Stomach (tissue), 9 donors: ENCODE results near the gene ARHGAP26. TPM values are rescaled to one million over a fixed set of nuclear protein-coding genes. Genes with fewer than 3 reads are reported as not detected.

Experiments used
- DNase-seq, 2 donors: peaks; one replicate each; pipeline versions ENCODE4 v3.0.0 to v3.0.0-alpha.2; 2013 to 2019
- H3K27ac ChIP-seq, 5 donors: fragments of 200-600 bp in 4 of 5; sonication (generic) in 4 of 5; one replicate each; pipeline ENCODE4 v1.5.1; 2013 to 2019; ENCODE audit warnings: mild to moderate bottlenecking in 1 of 5, moderate library complexity in 1 of 5
- H3K27me3 ChIP-seq, 3 donors: fragments of 200-600 bp; sonication (generic); one replicate each; pipeline ENCODE4 v1.5.1; 2017 to 2019; ENCODE audit warnings: mixed run types in 1 of 3
- H3K36me3 ChIP-seq, 4 donors: fragments of 200-600 bp; sonication (generic); 1 replicate in 3 of 4; 2 replicates in 1 of 4; pipeline ENCODE4 v1.5.1; 2016 to 2019
- H3K4me1 ChIP-seq, 4 donors: fragments of 200-600 bp; sonication (generic); one replicate each; pipeline ENCODE4 v1.5.1; 2016 to 2019
- H3K4me3 ChIP-seq, 4 donors: fragments of 200-600 bp; sonication (generic) in 3 of 4; one replicate each; pipeline ENCODE4 v1.5.1; 2016 to 2019; ENCODE audit warnings: mild to moderate bottlenecking in 1 of 4
- H3K9me3 ChIP-seq, 4 donors: fragments of 200-600 bp; sonication (generic); one replicate each; pipeline ENCODE4 v1.5.1; 2016 to 2019
- CTCF ChIP-seq, 7 experiments: fragments of 450-650 bp in 4 of 7; fragments of 200-600 bp in 3 of 7; sonication (generic) in 3 of 7; IDR thresholded peaks; one replicate each; pipeline ENCODE4 v1.5.1; 2016 to 2019; ENCODE audit warnings: antibody characterized with exemption in 7 of 7, control low read depth in 2 of 7, mild to moderate bottlenecking in 1 of 7
- EP300 ChIP-seq: sonication (generic); formaldehyde crosslinking; IDR thresholded peaks from one replicate; pipeline ENCODE4 v1.6.1; 2017; ENCODE audit warnings: antibody characterized with exemption
- POLR2A ChIP-seq, 4 donors: fragments of 450-650 bp; IDR thresholded peaks; one replicate each; pipeline ENCODE4 v1.6.1; 2016; ENCODE audit warnings: antibody characterized with exemption in 4 of 4, control low read depth in 2 of 4, mild to moderate bottlenecking in 1 of 4, moderate library complexity in 1 of 4
- POLR2AphosphoS5 ChIP-seq, 3 donors: sonication (generic); formaldehyde crosslinking; IDR thresholded peaks; one replicate each; pipeline ENCODE4 v1.6.1; 2016; ENCODE audit warnings: antibody characterized with exemption in 3 of 3
- WGBS, 5 donors: extraction: QIAGEN DNeasy Blood & Tissue Kit in 3 of 5; methylation state at CpG; one replicate each; pipeline versions ENCODE4 v1.1.5 to v1.1.7; 2013 to 2018; 5-methylcytosine and 5-hydroxymethylcytosine counted together
- intact Hi-C: fragments of 100-400 bp; cut with DNase I; formaldehyde crosslinking; loops from one replicate; pipeline ENCODE4 v1.15.1; 2023; ENCODE audit warnings: low total_unique reads
- polyA plus RNA-seq, 3 donors: library from polyadenylated mRNA; stranded (reverse); fragments of 200-250 nt; gene quantifications; one replicate each; pipeline ENCODE4 v1.2.3, GENCODE V29; 2013
- total RNA-seq, 5 donors: library from RNA; depleted of rRNA; stranded (reverse); fragments of >200 nt; gene quantifications; one replicate each; pipeline versions ENCODE4 v1.1.0 to v1.2.3, GENCODE V29; 2014 to 2016
- donor health status: healthy with polysubstance abuse.
- donor health status: Bipolar disorder and iron deficiency.
- donor health status: healthy.

The ARHGAP26 gene
- total and polyA plus RNA-seq, 8 donors = 4.0 to 115 (median 34.1) TPM

- WGBS, 5 donors = 52 to 78% (median 64%) methylated on average over 5 of the region's 5 CpGs
- Histone ChIP-seq H3K36me3 (peaks cover 0 to 37% (median 14%) of the 10 kb centered on the region in 4 donors), H3K27ac (peak overlapping the region in 4 of 5 donors; percentile 27 to 77 (median 67)), H3K4me1 (peaks cover 17 to 77% (median 51%) of the 10 kb centered on the region in 4 donors), H3K9me3 (no peaks in the 10 kb centered on the region), H3K27me3 (no peaks in the 10 kb centered on the region), H3K4me3 (no peak overlapping the region)
- peak in 1 of 2 donors; percentile 72 for DNase-seq
- intact Hi-C loops = no loop called here
- TF ChIP-seq POLR2A (IDR thresholded peaks at IDR 0.05) = no peak
- TF ChIP-seq POLR2AphosphoS5 (IDR thresholded peaks at IDR 0.05) = no peak
- no peak for TF ChIP-seq CTCF (IDR thresholded peaks at IDR 0.05)
- TF ChIP-seq EP300 = no peak
These were observed 294.1 kb downstream of the ARHGAP26 start for GRCh38 chr5:143064218-143064641.

DNA sequence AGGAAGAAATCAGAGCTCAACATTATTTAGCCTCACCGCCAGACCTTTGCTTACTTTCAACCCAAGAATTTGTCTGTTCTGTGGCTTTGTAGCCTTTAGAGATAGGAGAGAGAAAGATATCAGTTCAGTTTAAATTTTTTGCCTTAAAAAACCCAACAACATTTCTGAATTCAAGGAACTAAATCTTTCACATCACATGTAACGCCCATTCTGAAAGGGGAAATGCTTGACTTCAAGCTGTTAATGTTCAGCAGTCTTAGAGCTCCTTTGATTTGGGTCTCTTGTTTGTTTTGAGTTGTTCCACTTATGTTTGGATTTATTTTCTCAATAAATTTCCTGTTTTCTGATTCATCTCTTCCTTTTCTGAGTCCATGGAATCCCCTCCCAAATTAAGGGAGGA, 294.5 kb downstream of the ARHGAP26 start:
- DNase-seq = peak in 1 of 2 donors; percentile 39
- no peaks in the 10 kb centered on the region for H3K27me3 ChIP-seq
- no peak overlapping the region for H3K4me3 ChIP-seq
- no peaks in the 10 kb centered on the region for H3K9me3 ChIP-seq
- peaks cover 17 to 74% (median 50%) of the 10 kb centered on the region in 4 donors for H3K4me1 ChIP-seq
- 44 to 77% (median 70%) methylated on average over 2 of the region's 2 CpGs for WGBS, 5 donors
- H3K36me3 ChIP-seq = peaks cover 0 to 37% (median 15%) of the 10 kb centered on the region in 4 donors
- peak overlapping the region in 4 of 5 donors; percentile 27 to 77 (median 67) for H3K27ac ChIP-seq
- intact Hi-C loops = no loop called here
- TF ChIP-seq EP300 (no peak), CTCF (IDR thresholded peaks at IDR 0.05) (no peak), POLR2A (IDR thresholded peaks at IDR 0.05) (no peak), POLR2AphosphoS5 (IDR thresholded peaks at IDR 0.05) (no peak)

GRCh38 chr5:143065185-143065965, 295.2 kb downstream of the ARHGAP26 start:
- Histone ChIP-seq H3K9me3 (no peaks in the 10 kb centered on the region), H3K4me1 (peaks cover 17 to 67% (median 46%) of the 10 kb centered on the region in 4 donors), H3K36me3 (peaks cover 0 to 43% (median 15%) of the 10 kb centered on the region in 4 donors), H3K27ac (peak overlapping the region; percentile 27 to 77 (median 60)), H3K4me3 (no peak overlapping the region), H3K27me3 (no peaks in the 10 kb centered on the region)
- intact Hi-C loops = no loop called here
- WGBS, 5 donors = 71 to 82% (median 80%) methylated on average over 10 of the region's 10 CpGs
- peak in 1 of 2 donors; percentile 12 for DNase-seq
- TF ChIP-seq POLR2AphosphoS5 (IDR thresholded peaks at IDR 0.05) = no peak
- TF ChIP-seq EP300 = no peak
- TF ChIP-seq CTCF (IDR thresholded peaks at IDR 0.05) = no peak
- TF ChIP-seq POLR2A (IDR thresholded peaks at IDR 0.05) = no peak

DNA sequence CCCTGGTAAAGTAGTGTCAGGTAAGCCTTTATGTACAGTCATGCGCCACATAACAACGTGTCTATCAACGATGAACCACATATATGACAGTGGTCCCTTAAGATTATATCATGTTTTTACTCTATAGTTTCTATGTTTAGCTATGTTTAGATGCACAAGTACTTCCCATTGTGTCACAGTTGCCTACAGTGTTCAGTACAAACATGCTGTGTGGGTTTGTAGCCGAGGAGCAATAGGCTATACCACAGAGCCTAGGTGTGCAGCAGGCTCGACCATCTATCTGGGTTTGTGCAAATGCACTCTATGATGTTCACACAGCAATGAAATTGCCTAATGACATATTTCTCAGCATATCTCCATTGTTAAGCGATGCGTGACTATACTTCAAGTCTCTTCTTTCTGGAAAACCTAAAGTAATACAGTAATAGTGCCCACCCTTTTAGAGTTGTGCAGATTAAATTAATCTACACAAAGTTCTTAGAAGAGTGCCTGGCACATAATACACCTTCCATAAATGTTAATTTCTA, 295.9 kb downstream of the ARHGAP26 start:
- WGBS, 5 donors = 91 to 95% (median 94%) methylated on average over 7 of the region's 7 CpGs
- H3K36me3 ChIP-seq = peaks cover 0 to 49% (median 18%) of the 10 kb centered on the region in 4 donors
- intact Hi-C loops = no loop called here
- no peaks in the 10 kb centered on the region for H3K9me3 ChIP-seq
- TF ChIP-seq POLR2AphosphoS5 (IDR thresholded peaks at IDR 0.05) (no peak), EP300 (no peak), POLR2A (IDR thresholded peaks at IDR 0.05) (no peak), CTCF (IDR thresholded peaks at IDR 0.05) (no peak)
- no peak for DNase-seq
- no peak overlapping the region for H3K4me3 ChIP-seq
- H3K27me3 ChIP-seq = no peaks in the 10 kb centered on the region
- H3K4me1 ChIP-seq = peaks cover 17 to 61% (median 43%) of the 10 kb centered on the region in 4 donors
- peak overlapping the region in 4 of 5 donors; percentile 27 to 77 (median 67) for H3K27ac ChIP-seq
